Stimulated activated CD4-positive, alpha-beta T cell treated with anti-CD3 and anti-CD28 coated beads, Interleukin-12 subunit alpha, Interleukin-12 subunit beta, amount 100 ng/mL, for 24 hours (primary cell): ENCODE results near the gene P4HB.
A peak's percentile ranks its signal among the peaks of the same experiment; 100 is the strongest.

Source experiments
- DNase-seq, 2 experiments: peaks; one replicate each; pipeline ENCODE4 v3.0.0-alpha.2; 2020; ENCODE audit warnings: low read depth in 2 of 2

Gene P4HB

GRCh38 chr17:81859906-81860755 lies at the start of gene P4HB:
P4HB (minus strand) TSS chr17:81860535; CDS start chr17:81860471, 64 bp downstream.
- DNase-seq = peak in 1 of 2 experiments; percentile 95

- DNase-seq = no peak
These were observed 48.9 kb upstream of the P4HB start for GRCh38 chr17:81909231-81909630.

GRCh38 chr17:81908793-81909192 lies 48.5 kb upstream of the P4HB start:
- no peak for DNase-seq

GRCh38 chr17:81907219-81908145 lies 47.1 kb upstream of the P4HB start:
- DNase-seq = no peak

GRCh38 chr17:81906476-81907218 lies 46.3 kb upstream of the P4HB start:
- DNase-seq = no peak

GRCh38 chr17:81905993-81906392 lies 45.7 kb upstream of the P4HB start:
- no peak for DNase-seq

- no peak for DNase-seq
These were observed 45.1 kb upstream of the P4HB start for GRCh38 chr17:81905424-81905875.

- DNase-seq = no peak
These were observed 44.5 kb upstream of the P4HB start for GRCh38 chr17:81904600-81905423.

GRCh38 chr17:81903896-81904599 lies 43.7 kb upstream of the P4HB start:
- DNase-seq = no peak

- no peak for DNase-seq
These were observed 43.1 kb upstream of the P4HB start for GRCh38 chr17:81903415-81903831.

- DNase-seq = no peak
These were observed 42.5 kb upstream of the P4HB start for GRCh38 chr17:81902653-81903414.

GRCh38 chr17:81902023-81902652 lies 41.8 kb upstream of the P4HB start, which contains the start of gene NPB:
NPB (plus strand) TSS chr17:81902238; CDS start chr17:81902278, 40 bp downstream.
- DNase-seq = no peak

GRCh38 chr17:81901167-81902022 lies 41.1 kb upstream of the P4HB start:
- DNase-seq = no peak

GRCh38 chr17:81900181-81900820 lies 40.0 kb upstream of the P4HB start:
- DNase-seq = no peak

GRCh38 chr17:81899514-81900166 lies 39.3 kb upstream of the P4HB start:
- no peak for DNase-seq

GRCh38 chr17:81898885-81899284 lies 38.5 kb upstream of the P4HB start:
- no peak for DNase-seq
